HepG2 (cell line): ENCODE data around the gene DOCK10. TPM values are rescaled to one million over a fixed set of nuclear protein-coding genes. Genes with fewer than 3 reads are reported as not detected.

Source experiments
- ATAC-seq: fragments of 200-7000 bp; cut with Tn5 transposase; 3 replicates; pipeline ENCODE4 v1.9.1; 2020; ENCODE audit warnings: mild to moderate bottlenecking, moderate library complexity
- BruUV-seq: library from RNA; stranded (reverse); fragments of 400-500 nt; replicated peaks from 2 replicates; lab custom pipeline; 2021; lab: Mats Ljungman, UMichigan
- CTCF ChIA-PET: fragments of 300-600 bp; formaldehyde crosslinking; extraction: SDS; loops from one replicate; lab custom pipeline; 2021; ENCODE audit warnings: low total read pairs, inconsistent platforms, low intra/inter-chr PET ratio; lab: Yijun Ruan, JAX
- POLR2A ChIA-PET: fragments of 350-600 bp; sonication (Branson Sonifier 250); formaldehyde crosslinking; loops from one replicate; lab custom pipeline; 2020; ENCODE audit warnings: antibody characterized with exemption, inconsistent platforms; lab: Yijun Ruan, JAX
- DNase-seq: peaks from one replicate; pipeline ENCODE4 v3.0.0-alpha.2; 2015; ENCODE audit warnings: low spot score
- FAIRE-seq: peaks from 3 replicates; lab custom pipeline; 2011; peaks lifted over from hg19 to GRCh38; lab: Jason Lieb, UNC
- H2AFZ ChIP-seq: one replicate; pipeline ENCODE4 v1.6.1; 2011; ENCODE audit warnings: low read length, inconsistent platforms
- H3K27ac ChIP-seq: fragments of 300-600 bp; 3 replicates; pipeline ENCODE4 v1.8.0; 2011; ENCODE audit warnings: mixed run types, mild to moderate bottlenecking, mixed read lengths, low read length, inconsistent platforms; ENCODE audit not compliant: insufficient read depth; ENCODE audit errors: extremely low read length
- H3K27me3 ChIP-seq, 2 experiments: fragments of 200-600 bp in 1 of 2; 2 replicates in 1 of 2; 3 replicates in 1 of 2; pipeline versions ENCODE4 v1.6.0 to v1.8.0; 2011; ENCODE audit warnings: low read length in 2 of 2, mild to moderate bottlenecking in 2 of 2, moderate library complexity in 2 of 2, inconsistent platforms in 1 of 2; ENCODE audit not compliant: insufficient read depth in 2 of 2, control insufficient read depth in 1 of 2
- H3K36me3 ChIP-seq, 2 experiments: fragments of 200-600 bp in 1 of 2; replicated peaks in 1 of 2; 2 replicates in 1 of 2; 3 replicates in 1 of 2; pipeline versions ENCODE4 v1.5.1 to v1.8.0; 2011; ENCODE audit warnings: low read length in 2 of 2, inconsistent platforms in 1 of 2; ENCODE audit not compliant: insufficient read depth in 2 of 2, control insufficient read depth in 1 of 2
- H3K4me1 ChIP-seq: 2 replicates; pipeline ENCODE4 v1.5.1; 2012; ENCODE audit warnings: low read length, inconsistent platforms; ENCODE audit not compliant: insufficient read depth
- H3K4me2 ChIP-seq: 2 replicates; pipeline ENCODE4 v1.6.0; 2011; ENCODE audit warnings: low read depth, low read length, inconsistent platforms
- H3K4me3 ChIP-seq, 3 experiments: fragments of 200-600 bp in 1 of 3; sonication (generic), shearing (Covaris generic) in 1 of 3; replicated peaks in 1 of 3; 2 replicates each; pipeline ENCODE4 v1.5.1; 2011 to 2016; ENCODE audit warnings: low read length in 3 of 3, inconsistent platforms in 2 of 3, low read depth in 2 of 3, mild to moderate bottlenecking in 2 of 3, control low read depth in 1 of 3, mixed read lengths in 1 of 3; ENCODE audit not compliant: insufficient read depth in 1 of 3
- H3K79me2 ChIP-seq: one replicate; pipeline ENCODE4 v1.6.1; 2011; ENCODE audit warnings: low read length, inconsistent platforms; ENCODE audit not compliant: insufficient read depth
- H3K9ac ChIP-seq: 2 replicates; pipeline ENCODE4 v1.6.0; 2011; ENCODE audit warnings: mild to moderate bottlenecking, low read depth, low read length, inconsistent platforms; ENCODE audit not compliant: insufficient read depth
- H3K9me3 ChIP-seq: 2 replicates; pipeline ENCODE4 v1.5.1; 2012; ENCODE audit warnings: mild to moderate bottlenecking, low read length
- H4K20me1 ChIP-seq: 2 replicates; pipeline ENCODE4 v1.6.0; 2011; ENCODE audit warnings: inconsistent platforms, mild to moderate bottlenecking, low read length, moderate library complexity; ENCODE audit not compliant: insufficient read depth
- ARNT2 ChIP-seq: sonication (generic); formaldehyde crosslinking; IDR thresholded peaks from 2 replicates; pipeline ENCODE4 v1.8.0; 2022; ENCODE audit warnings: mild to moderate bottlenecking, low read depth, missing genetic modification reagents, moderate library complexity
- CC2D1A ChIP-seq: sonication (generic); formaldehyde crosslinking; IDR thresholded peaks from 2 replicates; pipeline ENCODE4 v1.8.1; 2023; ENCODE audit warnings: mild to moderate bottlenecking, missing genetic modification reagents
- ISX ChIP-seq: sonication (generic); formaldehyde crosslinking; conservative IDR thresholded peaks from 2 replicates; pipeline ENCODE4 v1.5.0; 2020; ENCODE audit warnings: missing genetic modification reagents
- MED13 ChIP-seq: sonication (generic); formaldehyde crosslinking; IDR thresholded peaks from 2 replicates; pipeline ENCODE4 v1.5.0; 2020; ENCODE audit warnings: missing genetic modification reagents
- ZNF318 ChIP-seq: sonication (generic); formaldehyde crosslinking; IDR thresholded peaks from 2 replicates; pipeline ENCODE4 v1.4.0; 2020; ENCODE audit warnings: mild to moderate bottlenecking, missing genetic modification reagents
- ZNF510 ChIP-seq: sonication (generic); formaldehyde crosslinking; IDR thresholded peaks from 2 replicates; pipeline ENCODE4 v1.4.0; 2020; ENCODE audit warnings: low read depth, mild to moderate bottlenecking, missing genetic modification reagents
- ZNF614 ChIP-seq: IDR thresholded peaks from 2 replicates; pipeline ENCODE4 v1.6.1; 2018; ENCODE audit warnings: missing biosample characterization, missing genetic modification reagents, inconsistent platforms, borderline replicate concordance
- ZNF660 ChIP-seq: sonication (generic); formaldehyde crosslinking; IDR thresholded peaks from 2 replicates; pipeline ENCODE4 v1.5.1; 2020; ENCODE audit warnings: mild to moderate bottlenecking, low read depth, missing genetic modification reagents, borderline replicate concordance
- WGBS: methylation state at CpG from one replicate; pipeline ENCODE4 v1.1.6; 2017; ENCODE audit warnings: low lambda C conversion rate; 5-methylcytosine and 5-hydroxymethylcytosine counted together
- in situ Hi-C: cut with HindIII; loops from 2 replicates; pipeline ENCODE4 v1.10.0; 2017; ENCODE audit warnings: low pct_unique_long_range_greater_than_20kb; ENCODE audit not compliant: extremely low pct_ligation_motif_present
- intact Hi-C: fragments of 100-400 bp; cut with micrococcal nuclease; formaldehyde crosslinking; loops from one replicate; pipeline ENCODE4 v1.10.0; 2022; ENCODE audit not compliant: unreplicated experiment
- polyA plus RNA-seq, 8 experiments: library from polyadenylated mRNA; depleted of rRNA in 3 of 8; stranded (reverse) in 7 of 8; unstranded in 1 of 8; fragments of >200 nt; fragmentation: Illumina TruSeq in 4 of 8; extraction: Trizol in 4 of 8; gene quantifications; 2 replicates each; pipeline versions ENCODE4 v1.2.1 to v1.2.3, GENCODE V29; 2011 to 2016; ENCODE audit warnings: low read depth in 4 of 8, missing spikeins in 1 of 8, mixed read lengths in 1 of 8; ENCODE audit not compliant: insufficient read depth in 1 of 8
- total RNA-seq, 5 experiments: library from RNA; depleted of rRNA; stranded (reverse); fragments of >200 nt; fragmentation: Illumina TruSeq; extraction: Trizol; gene quantifications; 2 replicates each; pipeline ENCODE4 v1.2.3, GENCODE V29; 2016; ENCODE audit warnings: low read depth in 1 of 5

DOCK10 gene
- total and polyA plus RNA-seq, 2 of the 13 experiments (the other 11 are each of a cell fraction or from before 2014, with no cell fraction given), result not detected

DNA sequence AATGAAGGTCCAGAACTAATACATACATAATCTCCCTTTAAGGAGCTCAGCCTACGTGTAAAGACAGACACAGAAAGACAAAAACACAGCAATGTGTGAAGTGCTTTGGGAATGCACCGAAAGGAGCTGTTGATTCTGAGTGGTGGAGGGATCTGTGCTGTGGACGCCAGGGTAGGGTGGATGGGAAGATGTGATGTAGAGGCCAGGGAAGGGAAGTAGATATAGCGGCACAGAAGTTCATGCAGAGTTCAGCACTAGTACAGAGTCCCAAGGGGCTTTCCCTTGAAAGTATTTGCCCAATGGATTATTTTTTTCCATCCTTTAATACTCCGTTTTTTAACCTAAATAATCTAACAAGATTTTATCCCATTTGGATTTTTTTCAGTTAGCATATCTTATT lies 32.1 kb upstream of the DOCK10 start:
- no peak for TF ChIP-seq ARNT2 (CRISPR knock-in tag)
- no peak for TF ChIP-seq ZNF660 (CRISPR knock-in tag)
- no peak for TF ChIP-seq ISX (CRISPR knock-in tag)
- no peak for TF ChIP-seq ZNF510
- TF ChIP-seq ZNF614 (CRISPR knock-in tag), result no peak
- in situ Hi-C loops (no loop called here), intact Hi-C loops (no loop called here)
- BruUV-seq, result no TSS peak
- WGBS, result 2% methylated on average over 5 of the region's 5 CpGs
- ChIA-PET POLR2A (no interaction called here), CTCF (no interaction called here)
- H3K4me2 ChIP-seq, result no peak overlapping the region
- H3K36me3 ChIP-seq, result no peaks in the 10 kb centered on the region
- ATAC-seq (no peak), DNase-seq (no peak), FAIRE-seq (no peak)
- H3K9me3 ChIP-seq, result peaks cover 2% of the 10 kb centered on the region; the same call in 1 of the 2 replicates
- H3K4me1 ChIP-seq, result no peaks in the 10 kb centered on the region
- H3K9ac ChIP-seq, result no peak overlapping the region
- no peaks in the 10 kb centered on the region for H3K79me2 ChIP-seq
- H2AFZ ChIP-seq, result no peak overlapping the region
- no peak overlapping the region for H3K27ac ChIP-seq
- no peaks in the 10 kb centered on the region for H3K27me3 ChIP-seq
- no peaks in the 10 kb centered on the region for H4K20me1 ChIP-seq
- no peak overlapping the region for H3K4me3 ChIP-seq

GRCh38 chr2:225073198-225073597 lies 30.9 kb upstream of the DOCK10 start:
- FAIRE-seq (no peak), ATAC-seq (no peak), DNase-seq (no peak)
- Histone ChIP-seq H3K36me3 (no peaks in the 10 kb centered on the region), H2AFZ (no peak overlapping the region), H3K79me2 (no peaks in the 10 kb centered on the region), H4K20me1 (no peaks in the 10 kb centered on the region), H3K9ac (no peak overlapping the region), H3K27ac (no peak overlapping the region), H3K27me3 (no peaks in the 10 kb centered on the region), H3K4me2 (no peak overlapping the region), H3K4me1 (no peaks in the 10 kb centered on the region), H3K9me3 (peaks cover 14% of the 10 kb centered on the region), H3K4me3 (no peak overlapping the region)
- POLR2A ChIA-PET, result no interaction called here
- intact Hi-C loops, result no loop called here
- CTCF ChIA-PET, result no interaction called here
- in situ Hi-C loops, result no loop called here
- 4% methylated on average over 5 of the region's 5 CpGs for WGBS
- BruUV-seq, result no TSS peak
- TF ChIP-seq CC2D1A (CRISPR knock-in tag), result no peak
- TF ChIP-seq ZNF318 (CRISPR knock-in tag), result no peak
- TF ChIP-seq MED13 (CRISPR knock-in tag), result no peak
